HG03135 (cell line): ENCODE results near the gene CXorf66.
"Not testable (repeated sequence)": the region's sequence is repeated elsewhere in the genome, so short reads cannot be mapped to it uniquely, and the experiment has no call there.

Source experiments
- ATAC-seq: cut with Tn5 transposase; IDR thresholded peaks from one replicate; pipeline ENCODE4 v1.9.1; 2021; ENCODE audit warnings: mild to moderate bottlenecking, moderate library complexity; ENCODE audit not compliant: unreplicated experiment

The CXorf66 gene

GRCh38 chrX:139965421-139965820, at the start of gene CXorf66:
Gene CXorf66 (minus strand): TSS chrX:139965521. CDS start chrX:139965496, 25 bp downstream.
- no peak for ATAC-seq

GRCh38 chrX:139982856-139983255, 17.5 kb upstream of the CXorf66 start:
- ATAC-seq: no peak

- no peak for ATAC-seq
Observed at GRCh38 chrX:139974471-139974870, 9.2 kb upstream of the CXorf66 start.

- ATAC-seq: no peak
Observed at GRCh38 chrX:139972629-139973624, 7.6 kb upstream of the CXorf66 start.

- no peak for ATAC-seq
Observed at GRCh38 chrX:139972113-139972512, 6.8 kb upstream of the CXorf66 start.

GRCh38 chrX:139971394-139971749, 6.1 kb upstream of the CXorf66 start:
- no peak for ATAC-seq

- ATAC-seq: no peak
Observed at GRCh38 chrX:139969286-139969685, 4.0 kb upstream of the CXorf66 start.

GRCh38 chrX:139967750-139968149, 2.4 kb upstream of the CXorf66 start:
- no peak for ATAC-seq

- ATAC-seq: no peak
Observed at GRCh38 chrX:139967300-139967699, 2.0 kb upstream of the CXorf66 start.

GRCh38 chrX:139966159-139966558, 838 bp upstream of the CXorf66 start:
- ATAC-seq: not testable (repeated sequence)

DNA sequence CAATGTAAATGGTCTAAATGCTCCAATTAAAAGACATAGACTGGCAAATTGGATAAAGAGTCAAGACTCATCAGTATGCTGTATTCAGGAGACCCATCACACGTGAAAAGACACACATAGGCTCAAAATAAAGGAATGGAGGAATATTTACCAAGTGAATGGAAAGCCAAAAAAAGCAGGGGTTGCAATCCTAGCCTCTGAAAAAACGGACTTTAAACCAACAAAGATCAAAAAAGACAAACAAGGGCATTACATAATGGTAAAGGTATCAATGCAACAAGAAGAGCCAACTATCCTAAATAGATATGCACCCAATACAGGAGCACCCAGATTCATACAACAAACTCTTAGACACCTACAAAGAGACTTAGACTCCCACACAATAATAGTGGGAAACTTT, 4.2 kb downstream of the CXorf66 start:
- ATAC-seq: not testable (repeated sequence)

DNA sequence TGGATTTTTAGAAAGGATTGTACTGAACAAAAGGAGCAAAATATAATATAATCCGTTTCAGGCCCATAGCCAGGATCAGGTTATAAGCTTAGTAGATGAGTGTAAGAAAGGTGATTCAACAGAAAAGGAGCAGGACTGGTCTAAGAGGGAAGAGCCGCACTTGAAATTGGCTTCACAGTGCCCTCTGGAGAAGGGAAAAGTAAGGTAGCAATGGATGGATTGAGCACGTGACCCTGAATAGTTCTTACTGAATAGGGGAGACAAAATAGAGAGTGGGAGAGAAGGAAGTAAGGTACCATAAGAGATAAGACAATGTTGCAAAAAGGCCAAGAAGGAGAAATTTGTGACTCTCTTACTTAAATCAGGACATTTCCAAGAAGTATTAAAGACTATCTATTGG, 15.6 kb downstream of the CXorf66 start:
- no peak for ATAC-seq

DNA sequence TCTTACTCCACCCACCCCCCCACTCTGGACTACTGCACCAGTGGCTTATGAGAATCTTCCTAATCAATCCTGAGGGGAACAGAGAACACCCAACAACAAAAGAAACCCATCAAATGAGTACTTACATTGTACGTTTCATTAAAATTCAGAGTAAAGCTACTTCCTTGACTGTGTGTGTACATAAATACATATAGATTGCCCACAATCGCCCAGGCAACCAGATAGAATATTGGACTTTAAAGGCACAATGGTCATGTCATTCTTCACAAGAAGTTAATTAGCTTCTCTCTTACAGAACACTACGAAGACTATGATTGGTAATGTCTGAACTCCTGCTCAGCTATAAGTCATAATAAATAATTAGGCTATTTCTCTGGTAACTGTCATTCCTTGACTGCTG, 20.2 kb downstream of the CXorf66 start:
- no peak for ATAC-seq

DNA sequence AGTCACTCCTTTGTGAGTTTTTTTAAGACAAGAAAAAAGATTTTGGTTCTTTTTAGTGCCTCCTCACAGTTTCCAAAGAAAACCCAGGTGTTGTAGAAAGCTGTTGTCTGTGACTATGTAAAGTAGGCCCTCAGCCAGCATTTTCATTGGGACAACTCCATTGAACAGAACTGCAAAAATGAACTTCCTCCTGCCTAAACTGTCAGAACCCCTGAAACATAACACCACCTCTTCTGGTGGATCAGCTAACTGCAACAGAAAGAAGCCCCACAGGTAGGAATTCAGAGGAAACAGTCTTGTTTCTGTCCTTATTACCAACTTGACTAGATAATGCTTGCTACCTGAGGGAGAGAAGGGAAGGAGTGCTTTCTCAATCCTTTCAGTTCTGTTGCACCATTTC, 29.1 kb downstream of the CXorf66 start:
- no peak for ATAC-seq

DNA sequence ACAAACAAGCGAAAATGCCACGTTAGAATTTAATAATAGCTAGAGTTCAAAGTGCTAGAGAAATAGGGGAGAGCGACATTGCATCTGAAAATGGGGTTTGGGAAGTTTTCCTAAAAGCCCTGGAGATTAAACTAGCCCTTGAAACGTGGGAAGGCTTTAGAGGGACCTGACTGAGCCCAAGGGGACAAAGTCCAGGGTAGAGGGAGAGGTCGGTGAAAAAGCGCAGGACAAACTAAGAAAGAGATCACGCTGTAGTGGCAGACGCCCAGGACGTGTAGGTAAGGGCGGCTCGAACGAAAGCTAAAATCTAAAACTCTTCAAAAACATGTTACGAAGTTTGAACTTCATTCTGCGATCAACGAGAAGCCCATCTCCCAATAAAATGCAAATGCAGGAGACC, 31.4 kb downstream of the CXorf66 start:
- ATAC-seq: no peak

DNA sequence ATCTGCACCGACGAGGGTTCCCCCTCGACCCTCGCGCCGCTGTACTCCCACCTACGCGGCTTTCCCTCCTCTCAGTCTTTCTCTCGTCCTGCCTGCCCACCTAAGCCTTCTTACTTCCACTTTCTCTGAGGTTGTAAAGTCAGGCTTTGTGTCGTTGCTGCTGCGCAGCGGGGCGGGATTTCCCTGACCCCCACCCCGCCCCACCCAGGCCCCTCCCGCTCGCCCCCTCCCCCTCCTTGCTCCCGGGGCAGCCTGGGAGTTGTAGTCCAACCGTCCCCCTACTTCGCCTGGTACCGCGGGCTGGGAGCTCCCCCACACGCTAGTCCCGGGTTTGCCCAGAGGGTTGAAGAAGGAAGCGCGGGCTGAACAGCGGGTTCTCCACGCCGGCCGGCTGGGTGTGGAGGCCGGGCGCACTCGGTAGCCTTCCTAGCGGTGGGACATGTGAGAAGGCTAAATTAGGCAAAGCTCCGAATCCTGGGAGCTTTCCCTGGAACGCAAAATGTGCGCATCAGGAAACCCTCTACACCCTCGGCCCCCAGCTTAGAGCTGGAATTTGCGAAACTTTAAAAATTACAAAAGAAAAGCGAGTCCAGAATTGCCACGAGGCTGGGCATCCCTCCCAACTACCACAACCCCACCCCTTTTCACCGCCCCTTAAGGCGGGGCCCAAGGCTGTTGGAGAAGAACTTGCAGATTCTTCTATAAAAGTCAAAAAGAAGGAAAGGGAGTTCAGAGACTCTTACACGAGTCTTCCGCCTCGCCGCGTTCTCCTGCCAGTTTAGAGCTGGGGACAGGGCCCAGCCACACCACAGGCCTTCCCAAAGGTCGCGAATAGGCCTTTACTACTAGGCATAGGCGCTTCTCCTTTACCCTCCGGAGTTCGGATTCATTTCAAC, 32.2 kb downstream of the CXorf66 start, which contains the start of gene ATP11C:
Gene ATP11C (minus strand): TSS at position 153 of the 896 bp plus-strand sequence. CDS start 1,011 bp downstream, outside the sequence.
- peak; percentile 70 for ATAC-seq

DNA sequence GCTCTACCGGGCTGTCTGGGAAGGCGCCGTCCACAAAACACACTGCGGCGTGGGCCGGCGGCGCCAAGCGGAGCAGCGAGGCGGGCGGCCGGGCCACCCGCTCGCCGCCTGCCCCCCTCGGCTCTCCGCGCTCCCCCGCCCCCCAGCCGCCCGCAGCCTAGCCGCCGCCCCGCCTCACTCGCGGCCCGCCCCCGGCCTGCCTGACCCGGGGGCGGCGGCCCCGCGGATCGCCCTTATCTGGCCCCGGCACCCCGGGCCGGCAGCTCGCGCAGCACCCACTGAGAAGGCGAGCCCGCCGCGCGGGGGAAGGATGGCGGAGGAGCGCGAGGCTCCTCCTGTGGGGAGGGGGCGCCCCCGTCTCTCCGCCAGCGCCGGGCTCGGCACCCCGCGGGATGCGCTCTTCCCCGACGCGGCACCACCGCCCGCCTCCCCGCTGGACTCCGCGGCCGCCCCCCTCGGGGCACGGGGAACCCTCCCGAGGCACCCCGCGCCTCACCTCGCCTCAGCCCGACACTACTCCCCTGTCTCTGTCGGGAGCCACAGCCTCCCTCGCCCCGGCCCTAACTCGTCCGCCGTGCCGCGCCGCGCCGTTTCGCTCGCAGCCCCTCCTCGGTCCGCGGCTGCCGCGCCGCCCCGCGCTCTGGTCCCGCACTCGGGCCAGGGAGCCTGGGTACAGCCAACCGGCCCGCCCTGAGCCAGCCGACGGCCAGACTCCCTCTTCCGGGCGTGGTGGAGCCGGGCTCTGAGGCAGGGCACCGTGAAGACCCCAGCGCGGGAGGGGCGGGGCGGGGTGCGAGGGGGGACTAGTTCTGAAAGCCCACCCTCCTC, 33.0 kb downstream of the CXorf66 start:
- ATAC-seq: peak; percentile 45

DNA sequence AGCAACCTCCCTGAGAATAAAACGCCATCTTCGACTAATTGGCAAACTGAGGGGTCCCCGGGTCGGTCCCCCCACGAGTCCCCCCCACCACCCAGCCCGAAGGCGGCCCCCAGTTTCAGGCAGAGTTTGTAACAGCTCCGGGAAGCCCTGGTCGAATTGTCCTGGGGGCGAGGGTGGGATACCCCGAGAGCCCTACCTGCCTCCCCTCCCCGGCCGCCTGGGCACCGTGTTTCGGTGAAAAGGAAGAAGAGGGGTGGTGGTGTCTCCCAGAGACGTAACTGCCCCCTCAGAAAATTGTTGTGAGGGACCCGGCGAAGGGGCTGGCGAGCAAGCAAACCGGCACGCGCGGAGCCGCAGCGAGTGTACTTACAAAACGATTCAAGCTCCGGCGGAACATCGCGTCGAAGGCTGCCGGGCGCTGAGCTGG, 33.7 kb downstream of the CXorf66 start:
- ATAC-seq: no peak

DNA sequence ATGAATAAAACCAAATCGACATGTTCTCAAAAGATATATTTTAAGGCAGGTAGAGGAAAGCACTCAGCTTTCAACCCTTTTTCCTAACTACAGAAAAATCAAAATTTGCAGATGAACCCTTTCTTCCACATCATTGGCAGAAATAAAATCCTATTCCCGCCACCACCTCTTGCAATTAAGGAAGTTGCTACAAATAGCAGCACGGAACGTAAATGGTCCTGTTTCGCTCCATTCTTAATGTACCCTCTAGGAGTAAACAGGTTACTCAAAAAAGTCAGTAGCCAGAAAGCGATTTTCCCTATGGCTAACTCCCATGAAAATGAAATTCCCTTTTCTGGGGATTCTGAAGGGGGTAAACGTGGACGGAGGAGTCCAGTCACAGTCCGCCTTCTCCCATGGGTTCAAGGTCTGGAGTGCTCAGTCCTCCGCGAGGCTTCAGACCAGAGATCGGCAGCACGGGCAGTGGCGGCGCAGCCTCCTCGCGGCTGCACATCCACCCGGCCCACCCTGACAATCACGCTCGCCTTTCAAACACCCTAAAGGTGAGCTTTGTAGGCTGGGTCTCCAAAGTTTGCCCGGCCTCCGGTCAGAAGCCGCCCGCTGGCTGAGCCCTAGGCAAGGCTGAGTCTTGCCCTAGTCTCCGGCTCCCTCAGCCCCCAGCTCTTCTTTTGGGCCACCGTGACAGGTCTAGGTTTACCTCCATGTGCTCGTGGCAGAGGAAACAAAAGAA, 34.2 kb downstream of the CXorf66 start:
- ATAC-seq: no peak

DNA sequence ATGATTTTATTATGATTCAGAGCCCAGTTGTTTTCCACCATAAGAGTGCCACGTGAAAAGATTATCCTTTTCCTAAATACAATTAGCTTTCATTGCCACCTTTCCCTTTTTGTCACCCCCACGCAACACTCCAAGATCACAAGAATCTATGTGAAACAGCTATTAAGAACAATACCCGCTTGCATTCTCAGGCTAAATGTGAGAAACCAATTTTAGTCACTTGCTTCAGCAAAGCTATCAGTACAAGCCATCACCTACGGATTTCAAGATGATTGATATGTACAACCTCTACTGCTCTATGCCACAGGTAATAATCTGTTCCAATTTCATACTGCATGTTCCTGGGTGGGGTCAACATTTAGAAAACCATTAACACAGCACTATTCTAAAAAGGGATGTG, 34.9 kb downstream of the CXorf66 start:
- no peak for ATAC-seq
